ENCODE measurements around the gene ZNF878.

Gene ZNF878

DNA sequence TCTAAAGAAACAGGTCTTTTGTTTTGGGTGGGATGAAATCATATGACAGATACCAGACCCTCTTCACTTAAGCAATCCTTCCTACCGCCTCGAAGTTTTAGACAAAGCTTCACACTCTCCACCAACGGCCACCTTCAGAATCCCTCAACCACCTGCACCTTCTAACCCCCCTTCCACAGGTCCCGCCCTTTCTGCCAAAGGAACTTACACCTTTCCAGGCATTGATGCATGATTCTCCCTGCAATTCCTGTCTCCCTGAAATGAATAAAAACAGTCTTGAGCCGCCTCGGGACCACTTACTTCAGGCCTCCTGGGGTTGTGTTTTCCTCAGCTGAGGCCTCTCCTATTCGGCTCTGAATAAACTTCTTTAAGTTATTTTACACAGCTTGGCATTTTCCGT is 18.1 kb downstream of the ZNF878 start:
- DNase-seq (ENCODE audit: low spot score) = no peak

DNA sequence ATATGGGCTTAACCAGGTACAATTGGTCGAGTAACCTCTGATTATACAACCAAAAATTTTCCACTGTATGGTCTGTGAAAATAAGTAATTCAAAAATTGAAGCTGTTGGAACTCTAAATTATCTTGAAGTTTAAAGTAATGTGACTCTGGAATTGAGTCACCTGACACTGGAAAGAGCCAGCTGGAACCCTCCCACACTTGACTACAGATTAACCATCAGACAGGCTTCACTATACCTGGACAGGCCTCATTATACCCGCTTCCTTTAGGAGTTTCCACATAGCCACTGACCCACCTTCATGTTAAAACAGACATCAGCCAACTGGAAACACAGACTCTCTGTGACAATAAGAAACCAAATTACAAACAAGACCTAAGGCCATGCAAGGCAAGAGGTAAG is 18.6 kb downstream of the ZNF878 start:
- DNase-seq (ENCODE audit: low spot score) = no peak

GRCh38 chr19:12015753-12016116 is 37.0 kb downstream of the ZNF878 start:
- no peak for DNase-seq (ENCODE audit: low spot score)

GRCh38 chr19:12015015-12015752 is 37.6 kb downstream of the ZNF878 start:
- DNase-seq (ENCODE audit: low spot score) = no peak

GRCh38 chr19:12000152-12000981 is 52.4 kb downstream of the ZNF878 start:
- DNase-seq (ENCODE audit: low spot score) = no peak

DNA sequence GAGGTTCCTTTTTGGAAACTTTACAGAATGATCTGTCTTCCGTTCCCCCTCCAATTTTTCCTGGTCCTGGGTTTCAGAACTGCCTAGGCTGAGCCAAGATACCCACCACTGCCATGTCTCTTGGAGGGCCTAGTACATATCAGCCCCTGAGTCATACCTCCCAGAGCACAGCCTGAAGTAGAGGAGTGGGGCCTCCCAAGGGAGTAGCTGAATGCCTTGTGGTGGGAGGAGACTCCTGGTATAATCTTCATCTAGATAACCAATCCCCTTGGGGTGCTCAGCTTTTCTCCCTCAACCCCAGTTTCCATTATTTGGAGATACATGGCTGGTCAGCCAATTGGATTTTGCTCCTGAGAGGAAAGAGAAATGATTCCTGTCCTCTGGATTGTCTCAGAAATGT is 57.6 kb downstream of the ZNF878 start:
- DNase-seq (ENCODE audit: low spot score) = no peak

Data from HuH-7 (cell line).